ENCODE data around the gene NLRC5. TPM values are rescaled to one million over a fixed set of nuclear protein-coding genes. Genes with fewer than 3 reads are reported as not detected.

Gene NLRC5, protein sequence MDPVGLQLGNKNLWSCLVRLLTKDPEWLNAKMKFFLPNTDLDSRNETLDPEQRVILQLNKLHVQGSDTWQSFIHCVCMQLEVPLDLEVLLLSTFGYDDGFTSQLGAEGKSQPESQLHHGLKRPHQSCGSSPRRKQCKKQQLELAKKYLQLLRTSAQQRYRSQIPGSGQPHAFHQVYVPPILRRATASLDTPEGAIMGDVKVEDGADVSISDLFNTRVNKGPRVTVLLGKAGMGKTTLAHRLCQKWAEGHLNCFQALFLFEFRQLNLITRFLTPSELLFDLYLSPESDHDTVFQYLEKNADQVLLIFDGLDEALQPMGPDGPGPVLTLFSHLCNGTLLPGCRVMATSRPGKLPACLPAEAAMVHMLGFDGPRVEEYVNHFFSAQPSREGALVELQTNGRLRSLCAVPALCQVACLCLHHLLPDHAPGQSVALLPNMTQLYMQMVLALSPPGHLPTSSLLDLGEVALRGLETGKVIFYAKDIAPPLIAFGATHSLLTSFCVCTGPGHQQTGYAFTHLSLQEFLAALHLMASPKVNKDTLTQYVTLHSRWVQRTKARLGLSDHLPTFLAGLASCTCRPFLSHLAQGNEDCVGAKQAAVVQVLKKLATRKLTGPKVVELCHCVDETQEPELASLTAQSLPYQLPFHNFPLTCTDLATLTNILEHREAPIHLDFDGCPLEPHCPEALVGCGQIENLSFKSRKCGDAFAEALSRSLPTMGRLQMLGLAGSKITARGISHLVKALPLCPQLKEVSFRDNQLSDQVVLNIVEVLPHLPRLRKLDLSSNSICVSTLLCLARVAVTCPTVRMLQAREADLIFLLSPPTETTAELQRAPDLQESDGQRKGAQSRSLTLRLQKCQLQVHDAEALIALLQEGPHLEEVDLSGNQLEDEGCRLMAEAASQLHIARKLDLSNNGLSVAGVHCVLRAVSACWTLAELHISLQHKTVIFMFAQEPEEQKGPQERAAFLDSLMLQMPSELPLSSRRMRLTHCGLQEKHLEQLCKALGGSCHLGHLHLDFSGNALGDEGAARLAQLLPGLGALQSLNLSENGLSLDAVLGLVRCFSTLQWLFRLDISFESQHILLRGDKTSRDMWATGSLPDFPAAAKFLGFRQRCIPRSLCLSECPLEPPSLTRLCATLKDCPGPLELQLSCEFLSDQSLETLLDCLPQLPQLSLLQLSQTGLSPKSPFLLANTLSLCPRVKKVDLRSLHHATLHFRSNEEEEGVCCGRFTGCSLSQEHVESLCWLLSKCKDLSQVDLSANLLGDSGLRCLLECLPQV (N-terminal part only)
- total RNA-seq: 6.4 and 11.2 TPM in 2 replicates

DNA sequence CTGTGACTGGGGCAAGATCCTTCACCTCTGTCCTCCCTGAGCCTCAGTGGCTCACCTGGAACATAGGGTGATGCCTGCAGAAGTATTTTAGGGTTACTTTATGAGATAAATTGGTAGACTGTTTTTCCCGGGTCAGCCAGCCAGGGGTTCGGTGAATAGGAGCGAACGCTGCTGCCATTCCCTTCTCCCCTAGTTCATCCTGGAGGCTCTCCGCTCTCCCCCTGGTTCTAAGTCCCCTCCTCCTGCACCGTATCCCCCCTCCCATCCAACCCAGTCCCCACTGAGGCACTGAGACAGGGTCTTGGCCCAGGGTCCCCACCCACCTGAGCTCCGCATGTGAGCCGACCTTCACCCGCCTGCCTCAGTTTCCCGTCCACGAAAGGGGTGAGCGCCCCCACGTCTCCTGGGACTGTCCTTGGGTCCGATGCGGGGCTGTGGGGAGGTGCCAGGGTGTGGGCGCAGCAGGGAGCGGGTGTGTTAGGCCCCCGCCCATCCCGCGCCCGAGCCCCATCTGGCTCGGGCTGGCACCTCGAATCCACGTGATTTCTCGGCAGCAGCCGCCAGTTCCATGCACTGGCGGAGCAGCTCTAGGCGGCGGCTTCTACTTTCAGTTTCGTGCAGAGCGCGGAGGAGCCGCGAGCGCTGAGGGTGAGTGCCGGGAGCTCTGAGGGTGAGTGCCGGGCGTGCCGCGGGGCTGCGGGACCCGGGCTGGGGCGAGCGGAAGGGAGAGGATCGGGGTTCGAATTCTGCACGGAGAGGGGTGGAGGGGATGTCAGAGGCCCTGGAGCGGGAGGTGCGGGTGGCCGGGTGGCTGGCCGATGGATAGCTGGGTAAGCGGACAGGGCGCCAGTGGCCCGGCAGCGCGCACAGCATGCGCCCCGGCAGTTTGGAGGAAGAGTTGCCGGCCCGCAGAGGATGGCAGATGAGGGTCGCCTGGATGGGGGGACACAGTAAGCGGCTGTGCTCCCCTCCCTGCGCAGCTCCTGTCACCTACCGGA, at the start of gene NLRC5:
Gene NLRC5, plus strand, starts transcription at position 610 of the 998 bp plus-strand sequence. CDS start 31,156 bp downstream, outside the sequence.

DNA sequence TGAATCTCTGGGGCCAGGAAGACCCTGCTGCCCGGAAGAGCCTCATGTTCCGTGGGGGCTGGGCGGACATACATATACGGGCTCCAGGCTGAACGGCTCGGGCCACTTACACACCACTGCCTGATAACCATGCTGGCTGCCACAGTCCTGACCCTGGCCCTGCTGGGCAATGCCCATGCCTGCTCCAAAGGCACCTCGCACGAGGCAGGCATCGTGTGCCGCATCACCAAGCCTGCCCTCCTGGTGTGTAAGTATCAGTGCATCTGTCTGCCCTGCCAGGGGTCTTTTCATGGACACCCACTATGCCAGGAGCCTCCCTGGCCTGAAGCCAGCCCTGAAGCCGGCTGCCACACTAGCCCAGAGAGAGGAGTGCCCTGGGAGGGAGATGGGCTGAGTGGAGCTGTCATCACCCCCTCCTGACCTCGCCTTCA, 27.5 kb upstream of the NLRC5 start, which contains the start of gene CETP:
Gene CETP, plus strand, starts transcription at position 100 of the 431 bp plus-strand sequence. Its CDS starts 30 bp downstream, at position 130.

DNA sequence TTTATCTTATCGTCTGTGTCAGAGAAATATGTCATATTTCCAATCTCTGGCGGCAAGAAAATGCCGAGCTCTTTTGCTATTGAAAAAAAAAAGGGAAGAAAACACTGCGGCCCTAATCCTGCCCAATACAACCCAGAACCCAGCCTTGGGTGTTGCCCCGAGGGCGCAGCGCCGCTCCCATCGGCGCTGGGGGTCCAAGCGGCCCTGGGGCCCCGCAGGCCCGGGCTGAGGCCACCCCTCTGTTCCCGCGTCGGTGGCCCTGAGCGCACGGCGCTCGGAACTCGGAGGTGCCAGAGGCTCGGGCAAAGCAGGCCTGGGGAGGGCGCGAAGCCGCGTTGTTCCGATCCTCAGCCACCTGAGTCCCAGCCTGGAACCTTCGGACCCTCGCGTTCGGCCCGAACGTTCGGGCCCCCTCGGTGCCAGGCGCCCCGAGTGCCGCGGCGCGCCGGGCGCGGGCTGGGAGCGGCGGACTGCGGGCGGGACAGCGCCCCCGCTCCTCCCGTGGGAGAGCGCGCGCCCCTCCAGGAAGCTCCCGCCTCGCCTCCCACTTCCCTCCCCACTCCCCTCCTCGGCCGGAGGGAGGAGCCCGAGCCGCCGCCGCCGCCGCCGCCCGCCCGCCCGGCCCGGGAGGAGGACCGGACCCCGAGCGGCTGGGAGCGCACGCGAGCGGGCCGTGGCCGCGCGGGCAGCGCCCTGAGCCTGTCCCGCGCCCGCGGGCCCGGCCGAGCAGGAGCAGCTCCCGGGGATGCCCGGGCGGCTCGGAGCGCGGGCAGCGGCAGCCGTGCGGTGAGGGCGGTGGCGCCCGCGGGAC, 102.8 kb downstream of the NLRC5 start, which contains the start of gene CPNE2:
Gene CPNE2, plus strand, starts transcription at position 609 of the 811 bp plus-strand sequence. CDS start 18,160 bp downstream, outside the sequence.

Other genes starting within 250 kb of the NLRC5 start
- 0.09 TPM in 1 of 2 replicates, not detected in the other for gene SLC12A3, start 124.3 kb upstream of the NLRC5 start, total RNA-seq
- 126 and 160 TPM in 2 replicates for gene HERPUD1, start 57.4 kb upstream of the NLRC5 start, total RNA-seq
- gene CETP, start 27.6 kb upstream of the NLRC5 start, total RNA-seq: 34.1 and 41.9 TPM in 2 replicates
- gene CPNE2, start 103.0 kb downstream of the NLRC5 start, total RNA-seq: 50.2 and 55.0 TPM in 2 replicates
- 47.6 and 69.2 TPM in 2 replicates for gene PSME3IP1, start 196.5 kb downstream of the NLRC5 start, total RNA-seq
- gene RSPRY1, start 196.8 kb downstream of the NLRC5 start, total RNA-seq: 39.3 and 44.0 TPM in 2 replicates